Measurements from ENCODE around the gene IL4I1.

DNA sequence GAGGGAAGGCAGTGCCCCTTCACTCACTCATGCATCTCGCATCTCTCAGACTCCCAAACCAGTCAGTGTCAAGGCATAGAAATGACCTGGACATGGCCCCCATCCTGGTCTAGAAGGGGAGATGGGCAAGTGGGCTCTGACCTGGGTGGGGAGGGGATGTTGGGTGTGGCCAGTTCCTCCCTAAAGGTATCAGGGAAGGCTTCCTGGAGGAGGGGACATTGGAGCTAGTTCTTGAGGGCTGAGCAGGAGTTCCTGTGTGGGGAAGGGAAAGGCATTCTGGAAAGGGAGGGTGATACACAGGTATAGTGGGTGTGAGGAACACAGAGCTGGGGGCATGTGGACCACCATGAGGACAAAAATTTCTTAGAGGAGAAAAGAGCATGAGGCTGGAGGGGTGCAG is 4.0 kb downstream of the IL4I1 start:
- TF ChIP-seq BCL11A (IDR thresholded peaks at IDR 0.05; ENCODE audit: low read depth in 2 of 2, low read length in 2 of 2): no peak
- no peak for TF ChIP-seq TAF1 (IDR thresholded peaks at IDR 0.05; ENCODE audit: low read depth, low read length)

Measured in H1 (cell line).